HG03558 (cell line): ENCODE results near the gene TEAD1.

Experiments used
- ATAC-seq: cut with Tn5 transposase; IDR thresholded peaks from one replicate; pipeline ENCODE4 v1.9.1; 2021; ENCODE audit warnings: moderate number of reproducible peaks; ENCODE audit not compliant: unreplicated experiment; ENCODE audit errors: extremely low read depth

TEAD1 gene

GRCh38 chr11:12704049-12704448 is 29.8 kb downstream of the TEAD1 start:
- ATAC-seq = no peak

GRCh38 chr11:12705874-12706273 is 31.7 kb downstream of the TEAD1 start:
- ATAC-seq = no peak

GRCh38 chr11:12706545-12707499 is 32.6 kb downstream of the TEAD1 start:
- ATAC-seq = no peak

- ATAC-seq = no peak
Observed at GRCh38 chr11:12707500-12707880, 33.3 kb downstream of the TEAD1 start.

GRCh38 chr11:12711496-12711895 is 37.3 kb downstream of the TEAD1 start:
- no peak for ATAC-seq

GRCh38 chr11:12712132-12712531 is 37.9 kb downstream of the TEAD1 start:
- ATAC-seq = no peak

- ATAC-seq = no peak
Observed at GRCh38 chr11:12715131-12715530, 40.9 kb downstream of the TEAD1 start.

GRCh38 chr11:12715941-12716340 is 41.7 kb downstream of the TEAD1 start:
- ATAC-seq = no peak

GRCh38 chr11:12716816-12717215 is 42.6 kb downstream of the TEAD1 start:
- no peak for ATAC-seq

GRCh38 chr11:12717851-12718291 is 43.6 kb downstream of the TEAD1 start:
- ATAC-seq = peak; percentile 85

- ATAC-seq = no peak
Observed at GRCh38 chr11:12719221-12719620, 45.0 kb downstream of the TEAD1 start.

- no peak for ATAC-seq
Observed at GRCh38 chr11:12721816-12722604, 47.8 kb downstream of the TEAD1 start.

GRCh38 chr11:12723421-12724300 is 49.4 kb downstream of the TEAD1 start:
- ATAC-seq = no peak

GRCh38 chr11:12724301-12725054 is 50.3 kb downstream of the TEAD1 start:
- no peak for ATAC-seq

GRCh38 chr11:12725055-12725862 is 51.0 kb downstream of the TEAD1 start:
- no peak for ATAC-seq

GRCh38 chr11:12725863-12726682 is 51.9 kb downstream of the TEAD1 start:
- ATAC-seq = no peak

- no peak for ATAC-seq
Observed at GRCh38 chr11:12727563-12728211, 53.5 kb downstream of the TEAD1 start.
